Body of pancreas (tissue), 4 donors: Measurements from ENCODE around the gene USPL1. TPM values are rescaled to one million over a fixed set of nuclear protein-coding genes. Genes with fewer than 3 reads are reported as not detected.
"Not testable (repeated sequence)": the region's sequence is repeated elsewhere in the genome, so short reads cannot be mapped to it uniquely, and the experiment has no call there.

ENCODE experiments used
- ATAC-seq: fragments of 150-250 bp; one replicate; pipeline ENCODE4 v1.9.1; 2016
- DNase-seq, 4 donors: peaks; one replicate each; pipeline ENCODE4 v3.0.0-alpha.2; 2019
- H3K27ac ChIP-seq, 4 donors: fragments of 200-600 bp; sonication (generic); 1 replicate in 3 of 4; 2 replicates in 1 of 4; pipeline versions ENCODE4 v1.5.1 to v1.6.1; 2016 to 2019; ENCODE audit warnings: mild to moderate bottlenecking in 1 of 4, mixed read lengths in 1 of 4, moderate library complexity in 1 of 4
- H3K27me3 ChIP-seq, 2 donors: fragments of 200-600 bp; sonication (generic); one replicate each; pipeline ENCODE4 v1.6.0; 2016; ENCODE audit warnings: mild to moderate bottlenecking in 1 of 2
- H3K36me3 ChIP-seq, 2 donors: fragments of 200-600 bp; sonication (generic); replicated peaks in 1 of 2; 2 replicates each; pipeline ENCODE4 v1.5.1; 2016; ENCODE audit warnings: low read depth in 2 of 2; ENCODE audit not compliant: insufficient read depth in 1 of 2
- H3K4me1 ChIP-seq: fragments of 200-600 bp; sonication (generic); one replicate; pipeline ENCODE4 v1.6.0; 2016
- H3K4me3 ChIP-seq, 2 donors: fragments of 200-600 bp; sonication (generic); 1 replicate in 1 of 2; 2 replicates in 1 of 2; pipeline ENCODE4 v1.5.1; 2016 to 2019
- H3K9me3 ChIP-seq, 3 donors: fragments of 200-600 bp; sonication (generic); 1 replicate in 2 of 3; 2 replicates in 1 of 3; pipeline ENCODE4 v1.5.1; 2016
- CTCF ChIP-seq, 7 experiments: fragments of 450-650 bp in 4 of 7; fragments of 200-600 bp in 3 of 7; sonication (generic) in 3 of 7; IDR thresholded peaks; one replicate each; pipeline ENCODE4 v1.5.1; 2016 to 2019; ENCODE audit warnings: antibody characterized with exemption in 7 of 7
- POLR2A ChIP-seq, 3 donors: fragments of 450-650 bp; IDR thresholded peaks; one replicate each; pipeline ENCODE4 v1.6.1; 2016; ENCODE audit warnings: antibody characterized with exemption in 3 of 3, mild to moderate bottlenecking in 2 of 3
- WGBS, 2 donors: methylation state at CpG; one replicate each; pipeline ENCODE4 v1.1.5; 2017; 5-methylcytosine and 5-hydroxymethylcytosine counted together
- intact Hi-C: fragments of 100-400 bp; cut with DNase I; formaldehyde crosslinking; loops from one replicate; pipeline ENCODE4 v1.15.1; 2023
- total RNA-seq, 2 donors: library from RNA; depleted of rRNA; stranded (reverse); fragments of >200 nt; gene quantifications; one replicate each; pipeline ENCODE4 v1.1.0, GENCODE V29; 2016

Gene USPL1
- total RNA-seq, 2 donors from 2014 or later = 10.9 to 14.5 TPM

DNA sequence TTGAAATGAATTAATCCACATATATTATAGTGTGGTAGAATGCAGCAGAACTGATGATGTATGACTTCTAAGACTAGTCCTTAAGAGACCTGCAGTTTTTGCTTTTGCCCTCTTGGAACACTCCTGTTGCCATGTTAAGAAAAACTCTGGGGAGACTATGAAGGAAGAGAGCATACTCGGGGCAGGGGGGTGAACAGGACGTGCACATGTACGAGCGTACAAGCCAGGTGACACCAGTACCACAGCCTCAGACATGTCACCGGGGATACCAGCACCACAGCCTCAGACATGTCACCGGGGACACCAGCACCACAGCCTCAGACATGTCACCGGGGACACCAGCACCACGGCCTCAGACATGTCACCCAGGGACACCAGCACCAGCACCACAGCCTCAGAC is 15.9 kb upstream of the USPL1 start:
- Histone ChIP-seq H3K9me3 (no peaks in the 10 kb centered on the region), H3K36me3 (no peaks in the 10 kb centered on the region), H3K27ac (no peak overlapping the region), H3K4me3 (no peak overlapping the region), H3K4me1 (no peaks in the 10 kb centered on the region), H3K27me3 (no peaks in the 10 kb centered on the region)
- ATAC-seq = no peak
- DNase-seq = no peak
- 89 to 91% methylated on average over 5 to 8 of the region's 8 CpGs for WGBS, 2 donors
- TF ChIP-seq CTCF (IDR thresholded peaks at IDR 0.05) (no peak), POLR2A (IDR thresholded peaks at IDR 0.05) (no peak)
- intact Hi-C loops = no loop called here

DNA sequence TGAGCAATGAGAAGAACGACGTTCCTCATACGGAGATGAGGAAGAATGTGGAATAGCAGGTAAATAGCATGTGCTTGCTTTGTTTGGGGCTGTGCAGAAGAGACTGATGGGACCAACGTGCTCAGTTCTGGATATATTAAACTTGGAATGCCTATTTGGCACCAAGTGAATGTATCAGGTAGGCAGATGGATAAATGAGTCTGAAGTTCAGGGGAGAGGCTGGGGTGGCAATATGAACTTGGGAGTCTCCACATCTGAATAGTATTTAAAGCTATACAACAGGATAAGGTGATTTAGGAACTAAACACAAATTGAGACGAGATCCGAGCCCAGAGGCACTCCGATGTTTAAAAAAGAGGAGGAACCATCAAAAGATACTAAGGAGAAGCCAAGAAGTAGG is 12.7 kb upstream of the USPL1 start:
- 83 to 84% methylated on average over 7 of the region's 7 CpGs for WGBS, 2 donors
- TF ChIP-seq CTCF (IDR thresholded peaks at IDR 0.05) (no peak), POLR2A (IDR thresholded peaks at IDR 0.05) (no peak)
- H3K27ac ChIP-seq = no peak overlapping the region
- ATAC-seq (no peak), DNase-seq (no peak)
- H3K36me3 ChIP-seq = no peaks in the 10 kb centered on the region
- H3K4me3 ChIP-seq = no peak overlapping the region
- intact Hi-C loops = no loop called here
- H3K27me3 ChIP-seq = no peaks in the 10 kb centered on the region
- no peaks in the 10 kb centered on the region for H3K9me3 ChIP-seq
- no peaks in the 10 kb centered on the region for H3K4me1 ChIP-seq

DNA sequence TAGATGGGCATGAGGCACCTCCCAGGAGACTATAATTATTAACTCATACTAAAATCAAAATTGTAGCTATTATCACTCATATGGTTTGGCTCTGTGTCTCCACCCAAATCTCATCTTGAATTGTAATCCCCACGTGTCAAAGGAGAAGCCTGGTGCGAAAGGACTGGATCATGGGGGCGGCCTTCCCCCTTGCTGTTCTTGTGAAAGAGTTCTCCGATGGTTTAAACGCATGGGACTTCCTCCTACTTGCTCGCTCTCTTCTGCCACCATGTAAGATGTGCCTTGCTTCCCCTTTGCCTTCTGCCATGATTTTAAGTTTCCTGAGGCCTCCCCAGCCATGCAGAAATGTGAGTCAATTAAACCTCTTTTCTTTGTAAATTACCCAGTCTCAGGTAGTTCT is 10.5 kb upstream of the USPL1 start:
- intact Hi-C loops, H3K9me3 ChIP-seq, H3K36me3 ChIP-seq, H3K4me1 ChIP-seq, H3K27me3 ChIP-seq, H3K27ac ChIP-seq, H3K4me3 ChIP-seq, ATAC-seq: not testable (repeated sequence)
- 83 to 99% methylated on average over 6 of the region's 6 CpGs for WGBS, 2 donors
- DNase-seq = peak in 1 of 4 donors; percentile 15

GRCh38 chr13:30607908-30608307 is 9.8 kb upstream of the USPL1 start:
- no peak overlapping the region for H3K4me3 ChIP-seq
- no peaks in the 10 kb centered on the region for H3K27me3 ChIP-seq
- H3K27ac ChIP-seq = no peak overlapping the region
- DNase-seq = no peak
- intact Hi-C loops = no loop called here
- 83 to 96% methylated on average over 4 of the region's 4 CpGs for WGBS, 2 donors
- no peak for ATAC-seq
- TF ChIP-seq CTCF (IDR thresholded peaks at IDR 0.05) = no peak
- TF ChIP-seq POLR2A (IDR thresholded peaks at IDR 0.05) = no peak
- H3K36me3 ChIP-seq = no peaks in the 10 kb centered on the region
- no peaks in the 10 kb centered on the region for H3K9me3 ChIP-seq
- H3K4me1 ChIP-seq = no peaks in the 10 kb centered on the region

GRCh38 chr13:30608364-30608763 is 9.4 kb upstream of the USPL1 start:
- Histone ChIP-seq H3K4me3 (no peak overlapping the region), H3K27me3 (no peaks in the 10 kb centered on the region), H3K27ac (no peak overlapping the region), H3K36me3 (no peaks in the 10 kb centered on the region), H3K9me3 (no peaks in the 10 kb centered on the region), H3K4me1 (no peaks in the 10 kb centered on the region)
- 75 to 76% methylated on average over 5 of the region's 5 CpGs for WGBS, 2 donors
- intact Hi-C loops = no loop called here
- no peak for ATAC-seq
- TF ChIP-seq CTCF (IDR thresholded peaks at IDR 0.05) = no peak
- TF ChIP-seq POLR2A (IDR thresholded peaks at IDR 0.05) = no peak
- no peak for DNase-seq
